PC-3 (cell line): Measurements from ENCODE around the gene KNDC1.
"Not testable (repeated sequence)": the region's sequence is repeated elsewhere in the genome, so short reads cannot be mapped to it uniquely, and the experiment has no call there.

Experiments
- CTCF ChIP-seq: fragments of 300-600 bp; sonication (generic); conservative IDR thresholded peaks from 2 replicates; pipeline ENCODE4 v1.5.1; 2017; ENCODE audit warnings: antibody characterized with exemption, low read depth, mild to moderate bottlenecking, low read length
- EZH2phosphoT487 ChIP-seq: fragments of 300-600 bp; sonication (generic); IDR thresholded peaks from 2 replicates; pipeline ENCODE4 v1.6.1; 2018; ENCODE audit warnings: mild to moderate bottlenecking, antibody characterized with exemption, low read length, borderline replicate concordance

- TF ChIP-seq CTCF, EZH2phosphoT487: not testable (repeated sequence)
Observed at GRCh38 chr10:133265052-133265451, 105.0 kb downstream of the KNDC1 start.
